HG03097 (cell line): ENCODE measurements around the gene RFX8.

Source experiments
- ATAC-seq: cut with Tn5 transposase; IDR thresholded peaks from one replicate; pipeline ENCODE4 v1.9.1; 2021; ENCODE audit not compliant: unreplicated experiment, low FRiP score

RFX8 gene

DNA sequence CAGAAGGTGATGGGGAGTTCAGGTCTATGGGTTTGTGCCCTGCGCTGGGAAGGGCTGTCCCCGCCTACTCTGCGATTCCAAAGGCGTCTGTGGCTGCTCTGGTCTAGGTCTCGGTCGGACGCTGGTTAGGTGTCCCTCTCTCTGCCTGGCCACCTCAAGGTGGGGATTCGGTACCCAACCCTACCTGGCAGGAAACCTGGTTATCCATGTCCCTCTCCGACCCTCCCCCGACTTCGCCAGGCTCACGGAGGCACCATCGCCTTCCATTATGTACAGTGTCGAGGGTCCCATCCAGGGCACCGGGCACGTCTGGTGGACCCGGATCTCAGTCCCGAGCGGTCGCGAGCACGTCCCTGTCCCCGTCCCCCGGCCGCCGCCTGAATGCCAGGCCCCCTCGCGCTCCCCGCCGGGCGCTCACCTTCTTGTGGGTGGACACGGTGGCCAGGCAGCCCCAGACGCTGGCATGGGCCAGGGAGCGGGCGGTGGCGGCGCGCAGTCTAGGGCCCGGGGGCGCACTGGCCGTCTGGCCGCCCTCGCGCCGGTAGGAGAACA, 88.2 kb downstream of the RFX8 start:
- ATAC-seq = no peak

DNA sequence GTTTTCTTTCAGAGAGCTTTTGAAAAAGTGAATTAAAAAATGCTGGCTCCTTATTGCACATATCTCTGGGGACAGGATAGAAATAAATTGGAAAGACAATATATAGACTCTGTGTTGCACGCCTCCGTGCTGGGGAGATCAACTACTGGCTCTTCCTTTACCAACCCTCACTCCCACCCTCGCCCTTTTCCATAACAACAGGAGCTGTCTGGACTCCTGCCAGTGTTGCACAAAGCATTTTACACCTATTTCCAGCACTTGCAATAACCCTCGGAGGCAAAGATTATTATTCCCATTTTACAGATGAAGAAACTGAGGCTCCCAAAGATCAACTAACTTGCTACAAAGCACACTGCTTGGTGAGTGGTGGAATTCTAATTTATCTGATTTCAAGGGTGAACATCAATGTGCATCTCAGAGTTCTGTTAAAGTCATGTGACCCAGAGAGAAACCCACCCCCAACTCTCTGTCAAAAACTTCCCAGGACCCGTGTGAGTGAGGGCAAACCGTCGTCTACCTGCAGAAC, 91.8 kb downstream of the RFX8 start:
- no peak for ATAC-seq

DNA sequence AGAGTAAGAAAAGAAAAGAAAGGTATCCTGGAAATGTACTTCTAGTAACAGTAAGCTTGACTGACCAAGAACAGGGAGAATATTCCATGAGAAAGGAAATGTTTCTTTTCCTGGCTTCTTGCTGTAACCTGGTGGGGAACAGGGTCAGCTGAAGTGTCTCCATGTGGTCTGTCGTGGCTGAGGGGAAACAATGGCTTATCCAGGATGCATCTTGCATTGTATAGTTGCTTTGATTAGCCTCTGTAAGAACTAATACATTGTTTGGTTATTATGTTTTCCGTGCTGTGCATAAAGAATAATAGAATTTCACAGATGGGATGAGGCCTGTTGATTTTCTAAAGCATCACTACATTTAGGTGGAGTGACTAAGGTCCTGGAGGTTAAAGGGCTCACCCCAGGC, 92.5 kb downstream of the RFX8 start:
- ATAC-seq = no peak

DNA sequence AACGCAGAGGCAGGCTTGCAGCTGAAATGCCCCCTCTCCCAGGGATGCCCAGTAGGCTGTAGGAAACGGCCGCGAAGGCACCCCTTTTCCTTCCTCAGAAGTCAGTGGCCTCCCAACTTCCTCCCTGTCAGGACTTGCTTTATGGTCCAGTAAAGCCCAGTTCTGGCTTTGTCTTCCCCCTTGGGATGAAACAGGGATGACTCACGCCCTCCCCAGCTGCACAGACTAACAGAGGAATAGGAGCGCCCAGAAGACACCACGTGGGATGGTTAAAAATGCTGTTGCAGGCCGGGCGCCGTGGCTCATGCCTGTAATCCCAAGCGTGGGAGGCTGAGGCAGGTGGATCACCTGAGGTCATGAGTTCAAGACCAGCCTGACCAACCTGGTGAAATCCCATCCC, 94.5 kb downstream of the RFX8 start:
- no peak for ATAC-seq

DNA sequence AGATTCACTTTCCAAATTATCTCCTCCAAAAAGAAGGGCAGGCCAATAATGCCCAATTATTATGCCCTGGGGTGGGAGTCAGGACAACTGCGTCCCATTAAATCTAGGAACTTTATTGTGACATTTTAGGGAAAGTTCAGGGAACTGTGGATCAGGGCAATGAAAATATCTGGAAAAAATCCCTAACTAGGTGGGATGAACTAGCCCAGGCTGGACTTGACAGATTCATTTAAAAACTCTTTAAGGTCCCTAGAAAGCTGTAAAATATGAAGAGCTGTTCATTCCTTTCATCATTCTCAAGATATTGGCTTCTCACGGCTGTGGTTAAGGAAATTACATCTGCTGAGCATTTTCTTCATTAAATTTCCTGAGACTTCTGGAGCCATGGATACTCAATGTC, 95.8 kb downstream of the RFX8 start:
- no peak for ATAC-seq

DNA sequence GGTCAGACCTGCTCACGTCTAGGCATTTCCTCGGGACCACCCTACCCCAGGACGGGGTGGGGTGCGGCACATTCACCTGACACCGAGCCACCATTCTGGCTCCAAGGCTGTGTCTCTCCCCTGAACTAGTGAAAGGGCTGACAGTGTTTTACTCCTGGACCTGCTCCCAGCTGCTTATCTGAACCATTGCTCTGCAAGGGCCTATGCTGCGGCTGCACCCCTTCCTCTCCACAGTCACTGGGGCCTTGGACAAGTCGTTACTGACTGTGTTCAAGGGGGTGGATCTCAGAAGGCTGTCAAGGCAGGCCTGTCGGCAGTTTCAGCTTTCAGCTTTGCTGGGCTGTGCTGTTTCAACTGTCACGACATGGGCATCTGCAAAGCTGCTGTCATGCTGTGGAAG, 99.3 kb downstream of the RFX8 start:
- ATAC-seq = no peak

DNA sequence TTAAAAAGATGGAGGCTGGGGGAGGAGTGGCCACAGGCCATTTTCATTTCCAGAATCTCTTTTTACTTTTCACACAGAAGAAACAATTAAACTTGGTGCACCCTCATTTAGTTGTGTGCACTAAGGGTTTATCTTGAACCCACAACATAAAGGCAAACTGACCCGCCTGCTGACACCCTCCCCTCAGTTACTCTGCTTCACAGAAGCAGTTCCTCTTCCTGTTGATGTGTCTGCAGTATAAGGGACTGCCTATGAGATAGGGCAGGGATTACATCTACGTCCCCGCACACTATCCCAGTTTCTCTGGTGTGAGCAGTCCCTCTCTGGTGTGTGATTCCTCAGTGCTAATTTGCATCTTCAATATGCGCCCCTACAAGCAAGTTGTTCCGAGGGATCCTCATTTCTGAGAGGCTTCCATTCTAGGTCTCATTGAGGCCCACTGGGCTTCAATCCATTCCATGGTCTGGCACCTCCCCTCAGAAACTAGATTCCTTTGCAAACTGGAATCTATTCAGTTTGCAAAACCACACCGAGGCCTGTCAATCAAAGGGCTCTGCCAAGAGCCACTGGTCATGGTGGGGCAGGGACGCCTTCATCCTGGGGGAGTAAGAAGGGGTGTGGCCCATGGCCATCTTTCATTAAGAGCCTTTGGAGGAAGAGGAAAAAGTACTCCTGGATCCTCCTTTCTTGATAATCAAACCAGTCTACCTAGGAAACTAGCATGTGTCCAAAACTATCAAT, 99.9 kb downstream of the RFX8 start:
- ATAC-seq = no peak

DNA sequence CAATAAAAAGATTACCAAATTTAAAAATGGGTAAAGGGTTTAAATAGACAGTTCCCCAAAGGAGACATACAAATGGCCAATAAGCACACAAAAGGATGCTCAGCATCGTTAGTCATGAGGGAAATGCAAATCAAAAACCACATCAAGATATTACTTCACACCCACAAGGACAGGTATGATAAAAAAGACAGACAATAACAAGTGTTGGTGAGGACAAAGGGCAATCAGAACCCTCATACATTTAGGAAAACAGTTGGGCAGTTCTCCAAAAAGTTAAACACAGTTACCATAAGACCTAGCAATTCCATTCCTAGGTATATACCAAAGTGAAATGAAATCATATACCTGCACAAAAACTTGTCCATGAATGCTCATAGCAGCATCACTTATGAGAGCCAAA, 102.1 kb downstream of the RFX8 start:
- ATAC-seq = no peak

DNA sequence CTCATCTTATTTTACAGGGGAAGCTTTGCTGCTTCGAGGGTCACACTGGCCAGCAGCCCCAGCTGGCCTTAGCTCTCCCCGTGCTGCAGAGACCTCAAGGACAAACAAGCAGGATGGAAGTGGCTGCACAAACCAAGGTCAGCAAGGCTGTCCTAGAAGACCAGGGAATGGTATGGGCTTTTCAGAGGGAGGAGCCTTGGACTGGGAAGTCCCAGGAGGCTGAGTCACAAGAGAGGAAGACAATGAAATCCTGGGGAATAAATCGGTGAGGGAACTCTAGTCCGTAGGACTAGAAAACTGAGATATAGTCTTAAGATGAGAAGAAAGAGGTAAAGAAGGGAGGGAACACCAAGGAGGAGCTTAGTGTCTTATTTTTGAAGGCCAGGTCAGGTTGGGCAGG, 103.3 kb downstream of the RFX8 start:
- ATAC-seq = no peak

DNA sequence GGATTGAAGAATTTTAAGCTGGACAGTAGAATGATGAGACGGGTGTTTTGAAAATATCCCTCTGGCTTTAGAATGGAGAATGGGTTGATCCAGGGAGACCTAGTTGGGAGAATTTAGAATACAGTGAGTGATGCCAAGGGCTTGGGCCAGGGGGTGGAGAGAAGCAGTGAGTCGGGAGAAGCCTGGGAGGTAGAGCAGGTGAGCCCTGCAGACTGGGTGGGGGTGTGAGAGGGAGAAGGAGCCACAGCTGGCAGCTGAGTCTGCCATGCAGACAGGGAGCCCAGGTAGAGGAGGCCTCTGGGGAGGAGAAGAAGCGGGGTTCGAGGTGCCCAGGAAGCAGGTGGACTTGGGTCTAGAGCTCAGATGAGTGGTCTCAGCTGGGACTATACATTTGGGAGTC, 105.8 kb downstream of the RFX8 start:
- no peak for ATAC-seq

DNA sequence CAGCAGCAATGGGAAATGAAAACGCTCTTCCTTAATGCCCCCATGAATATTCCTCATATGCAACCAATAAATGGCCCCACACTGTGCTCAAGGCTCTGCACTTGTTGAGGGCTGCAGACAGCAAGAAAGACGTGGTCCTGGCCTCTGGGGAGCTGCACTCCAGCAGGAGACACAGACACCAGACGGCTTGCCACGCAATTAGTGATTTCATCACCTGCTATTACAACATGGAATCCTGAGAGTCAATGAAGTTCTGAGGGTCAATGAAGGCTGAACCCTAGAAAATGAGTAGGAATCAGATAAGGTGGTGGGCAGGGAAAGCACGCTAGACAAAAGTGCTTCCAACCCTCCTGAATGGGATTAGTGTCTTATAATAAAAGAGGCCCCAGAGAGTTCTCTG, 106.5 kb downstream of the RFX8 start:
- no peak for ATAC-seq

DNA sequence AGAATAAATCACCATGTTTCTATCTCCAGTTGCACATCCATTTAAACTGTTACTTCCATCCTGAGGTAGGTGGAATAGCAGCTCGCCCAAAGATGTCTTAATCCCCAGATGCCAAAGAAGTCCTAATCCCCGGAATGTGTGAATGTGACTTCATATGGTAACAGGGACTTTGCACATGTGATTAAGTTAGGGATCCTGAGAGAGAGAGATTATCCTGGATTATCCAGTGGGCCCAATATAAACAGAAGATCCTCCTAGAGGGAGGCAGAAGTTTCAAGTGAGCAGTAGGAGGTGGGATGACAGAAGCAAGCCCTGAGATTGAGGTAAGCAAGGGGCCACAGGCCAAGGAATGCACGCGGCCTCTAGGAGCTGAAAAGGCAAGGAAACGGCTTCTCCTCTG, 107.4 kb downstream of the RFX8 start:
- ATAC-seq = no peak

DNA sequence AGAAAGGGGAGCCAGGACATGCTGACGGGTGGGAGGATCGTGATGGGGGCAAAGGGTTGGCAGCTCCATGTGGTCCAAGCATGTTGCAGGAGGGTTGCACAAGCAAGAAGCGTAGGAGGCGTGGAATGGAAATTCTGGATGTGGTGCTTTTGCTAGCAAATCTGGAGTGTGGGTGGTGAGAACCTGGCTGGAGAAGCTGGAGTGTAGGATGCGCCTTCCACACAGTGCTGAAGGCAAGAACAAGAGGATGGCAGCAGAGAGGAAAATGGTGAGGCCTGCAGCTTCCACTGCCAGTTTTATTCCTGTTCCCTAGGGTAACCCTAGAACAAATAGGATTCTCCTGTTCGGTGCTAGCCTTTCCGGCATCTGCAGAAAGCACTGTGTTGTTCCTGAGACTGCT, 110.0 kb downstream of the RFX8 start:
- no peak for ATAC-seq

DNA sequence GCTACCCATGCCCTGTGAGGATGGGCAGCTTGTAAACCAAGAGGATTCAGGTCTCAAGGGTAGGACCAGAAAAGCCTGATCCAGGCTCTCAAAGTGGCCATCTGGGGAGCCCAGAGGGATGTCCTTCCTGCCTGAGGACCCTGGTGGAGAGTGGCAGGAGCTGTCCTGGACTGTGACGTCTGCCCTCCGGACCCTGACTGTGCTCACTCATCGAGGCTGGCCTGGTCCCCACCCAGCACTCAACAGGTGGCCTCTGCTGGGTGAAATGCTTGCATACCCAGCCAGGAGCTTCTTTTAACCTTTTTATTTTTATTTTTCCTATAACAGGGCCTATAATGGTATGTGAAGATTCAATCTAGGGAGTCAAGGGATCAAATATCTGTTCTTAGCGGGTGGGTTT, 112.1 kb downstream of the RFX8 start:
- no peak for ATAC-seq

DNA sequence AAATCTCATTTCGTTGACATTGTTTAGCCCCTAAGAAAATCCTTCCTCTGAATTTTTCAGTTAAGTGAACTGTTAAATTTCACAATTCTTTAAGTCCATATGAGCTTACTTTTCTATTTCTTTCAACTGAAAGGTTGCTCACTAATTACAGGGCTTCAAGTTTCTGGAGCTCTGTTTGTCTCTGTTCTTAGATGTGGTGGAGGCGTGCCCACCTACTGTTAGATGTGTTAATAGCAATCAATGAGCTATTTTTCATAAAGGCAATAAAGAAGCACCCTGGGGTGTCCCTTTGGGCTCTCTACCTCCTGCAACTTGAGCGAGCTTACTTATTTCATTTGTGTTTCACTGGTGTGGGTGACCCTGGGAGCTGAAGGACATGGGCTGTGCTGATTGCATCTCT, 112.6 kb downstream of the RFX8 start:
- no peak for ATAC-seq

DNA sequence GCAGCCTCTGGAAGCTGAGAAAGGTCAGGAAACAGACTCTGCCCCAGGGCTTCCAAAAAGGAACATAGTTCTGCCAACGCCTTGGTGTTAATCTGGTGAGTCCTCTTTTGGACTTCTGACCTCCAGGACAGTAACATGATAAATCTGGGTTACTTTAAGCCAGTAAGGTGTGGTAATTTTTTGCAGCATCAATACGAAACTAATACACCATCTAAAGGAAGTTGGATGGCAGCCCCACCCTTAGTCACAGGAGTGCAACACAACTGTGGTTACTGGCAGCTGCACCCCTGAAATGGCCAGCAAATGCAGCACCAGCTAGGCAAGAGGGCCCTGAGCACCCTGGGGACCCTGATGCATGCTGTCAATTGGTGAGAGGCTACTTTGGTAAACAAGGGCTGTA, 113.4 kb downstream of the RFX8 start:
- no peak for ATAC-seq

DNA sequence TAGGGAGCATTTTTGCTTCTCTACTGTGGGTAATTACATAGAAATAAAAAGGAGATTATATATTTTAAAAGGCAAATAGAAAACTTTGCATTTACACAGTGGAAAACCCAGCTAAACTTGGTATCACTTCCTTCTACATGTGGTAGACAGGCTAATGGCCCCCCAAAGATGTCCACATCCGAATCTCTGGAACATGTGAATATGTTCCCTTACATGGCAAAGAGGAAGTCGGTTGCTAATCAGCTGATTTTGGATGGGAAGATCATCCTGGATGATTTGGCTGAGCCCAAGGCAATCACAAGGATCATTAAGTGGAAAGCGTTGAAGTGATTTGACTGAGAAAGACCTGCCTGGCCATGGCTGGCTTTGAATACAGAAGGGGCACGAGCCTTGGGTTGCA, 113.8 kb downstream of the RFX8 start:
- no peak for ATAC-seq

DNA sequence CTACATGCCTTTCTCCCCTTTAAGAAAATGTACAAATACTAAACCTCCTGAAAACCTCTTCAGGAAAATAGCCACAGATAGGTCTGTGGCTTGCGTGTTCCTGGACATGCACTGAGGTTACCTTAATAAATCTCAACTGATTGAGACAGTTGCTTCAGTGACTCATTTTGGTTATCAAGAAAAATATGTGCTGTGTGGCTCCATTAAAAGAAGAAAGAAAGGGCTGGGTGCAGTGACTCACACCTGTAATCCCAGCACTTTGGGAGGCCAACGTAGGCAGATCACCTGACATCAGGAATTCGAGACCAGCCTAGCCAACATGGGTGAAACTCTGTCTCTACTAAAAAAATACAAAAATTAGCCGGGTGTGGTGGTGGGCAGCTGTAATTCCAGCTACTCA, 114.7 kb downstream of the RFX8 start:
- no peak for ATAC-seq

DNA sequence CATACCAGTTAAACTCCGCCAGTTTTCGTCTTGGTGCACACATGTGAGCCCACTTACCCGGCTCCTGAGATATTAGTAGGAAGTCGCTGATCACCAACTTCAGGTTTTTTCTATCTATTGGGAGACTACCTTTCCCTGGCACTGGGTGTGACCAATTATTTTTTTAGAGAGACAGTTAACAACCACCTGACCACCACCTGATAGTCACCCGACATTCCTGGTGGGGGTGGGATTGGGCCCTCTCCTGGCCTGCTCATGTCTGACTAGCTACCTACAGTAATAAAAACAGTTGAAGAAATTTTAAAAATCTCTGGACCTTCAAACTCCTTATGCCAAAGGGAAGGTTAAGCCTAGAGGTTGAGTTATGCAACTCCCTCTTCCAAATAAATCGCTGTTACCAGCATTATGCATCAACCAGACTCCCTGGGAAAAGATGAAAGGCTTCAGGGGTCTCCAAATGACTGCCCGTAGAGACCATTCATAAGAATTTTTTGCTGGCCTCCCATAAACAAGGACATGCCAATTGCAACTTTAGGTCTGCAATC, 115.4 kb downstream of the RFX8 start:
- no peak for ATAC-seq

DNA sequence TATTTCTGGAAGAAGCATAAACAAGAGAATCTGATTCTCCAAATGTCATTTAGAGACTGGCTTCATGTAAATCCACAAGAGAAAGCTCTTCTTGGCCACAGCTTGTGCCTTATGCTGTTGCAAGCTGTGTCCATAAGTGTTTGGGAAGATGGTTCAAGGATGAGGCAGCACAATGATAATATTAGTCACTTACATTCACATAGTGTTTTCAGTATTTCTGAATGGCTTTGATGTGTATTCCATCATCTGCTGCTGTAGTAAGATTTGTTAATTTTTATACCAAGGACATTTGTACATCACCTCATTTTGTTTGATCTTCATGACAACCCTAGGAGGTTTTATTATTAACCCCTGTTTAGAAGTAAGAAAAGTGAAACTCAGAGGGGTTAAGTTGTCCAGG, 117.5 kb downstream of the RFX8 start:
- no peak for ATAC-seq

DNA sequence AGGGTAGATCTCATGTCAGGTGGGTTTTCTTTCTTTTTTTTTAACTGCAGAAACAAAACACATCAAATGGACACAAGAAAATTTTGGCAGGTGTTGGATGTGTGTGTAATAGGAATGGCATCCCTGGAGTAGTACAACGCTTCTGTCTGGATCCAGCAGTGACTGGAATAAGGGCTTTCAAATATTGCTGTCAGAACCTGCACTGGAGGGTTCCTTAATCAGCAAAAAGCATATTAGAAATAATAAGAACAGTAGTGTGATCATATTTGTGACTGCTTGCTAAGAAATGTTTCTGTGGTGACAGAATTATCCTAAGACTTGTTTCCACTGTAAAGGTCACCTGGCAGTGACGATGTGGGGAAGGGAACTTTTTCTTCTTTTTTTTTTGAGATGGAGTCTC, 118.4 kb downstream of the RFX8 start:
- ATAC-seq = no peak

DNA sequence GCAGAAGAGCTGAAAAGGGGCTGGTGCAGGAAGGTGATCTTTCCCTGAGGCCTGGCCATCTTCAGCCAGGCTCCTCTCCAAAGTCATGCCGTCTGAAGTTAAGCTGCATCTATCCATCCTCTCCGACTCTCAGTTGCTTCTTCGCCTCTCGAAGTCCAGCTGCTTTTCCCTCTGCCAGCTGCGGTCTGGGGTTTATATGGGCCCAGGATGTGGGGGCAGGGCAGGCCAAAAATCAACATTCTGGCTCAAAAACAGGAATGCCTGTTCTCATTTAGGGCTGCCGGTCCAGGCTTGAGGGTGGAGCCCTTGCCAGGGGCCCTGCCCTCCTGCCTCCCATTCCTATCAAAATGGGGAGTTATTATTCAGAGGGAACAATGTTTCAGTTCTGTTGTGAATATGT, 118.9 kb downstream of the RFX8 start:
- ATAC-seq = no peak
